NB4 (cell line): ENCODE measurements around the gene USB1.

Experiments used
- CTCF ChIP-seq: IDR thresholded peaks from one replicate; pipeline ENCODE4 v1.5.1; 2012; ENCODE audit warnings: low read depth, low read length
- MAX ChIP-seq: IDR thresholded peaks from 2 replicates; pipeline ENCODE4 v1.6.1; 2011; ENCODE audit warnings: low read depth, low read length
- POLR2A ChIP-seq: IDR thresholded peaks from 2 replicates; pipeline ENCODE4 v1.6.1; 2011; ENCODE audit warnings: mild to moderate bottlenecking; ENCODE audit not compliant: insufficient read length; ENCODE audit errors: extremely low read depth

- no peak for TF ChIP-seq CTCF
- no peak for TF ChIP-seq POLR2A
- no peak for TF ChIP-seq MAX
Measured at GRCh38 chr16:58037365-58038057, 36.3 kb downstream of the USB1 start.
